Uterus (tissue), 2 donors: Measurements from ENCODE around the gene KRT82.

ENCODE experiments used
- POLR2A ChIP-seq, 2 donors: fragments of 450-650 bp; IDR thresholded peaks; one replicate each; pipeline ENCODE4 v1.6.1; 2016; ENCODE audit warnings: antibody characterized with exemption in 2 of 2, mild to moderate bottlenecking in 1 of 2, moderate library complexity in 1 of 2
- TF ChIP-seq, protein P1 (sequence below), 4 experiments: fragments of 200-600 bp in 2 of 4; fragments of 450-650 bp in 2 of 4; sonication (generic) in 2 of 4; IDR thresholded peaks; one replicate each; pipeline ENCODE4 v1.5.1; 2016 to 2019; ENCODE audit warnings: antibody characterized with exemption in 4 of 4, mild to moderate bottlenecking in 2 of 4, moderate library complexity in 1 of 4

DNA sequence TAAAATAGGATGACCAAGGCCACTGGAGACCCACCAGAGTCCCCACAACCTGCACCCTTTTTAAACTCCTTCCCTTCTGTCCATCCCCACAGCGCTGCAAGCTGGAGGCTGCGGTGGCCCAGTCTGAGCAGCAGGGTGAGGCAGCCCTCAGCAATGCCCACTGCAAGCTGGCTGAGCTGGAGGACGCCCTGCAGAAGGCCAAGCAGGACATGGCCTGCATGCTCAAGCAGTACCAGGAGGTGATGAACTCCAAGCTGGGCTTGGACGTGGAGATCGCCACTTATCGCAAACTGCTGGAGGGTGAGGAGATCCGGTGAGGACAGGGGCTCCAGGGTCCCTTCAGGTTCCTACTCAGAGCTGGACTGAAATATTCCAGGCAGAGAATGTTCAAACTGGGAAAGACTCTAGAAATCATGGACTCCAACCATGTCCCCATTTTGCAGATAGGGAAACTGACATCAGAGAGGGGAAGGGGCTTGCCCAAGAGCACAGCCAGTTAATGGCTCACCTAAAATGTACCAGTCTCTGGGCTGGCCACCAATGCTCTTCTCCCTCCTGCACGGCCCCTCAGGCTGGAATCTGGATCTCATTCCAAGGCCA is 56.0 kb downstream of the KRT82 start:
- TF ChIP-seq, protein P1, sequence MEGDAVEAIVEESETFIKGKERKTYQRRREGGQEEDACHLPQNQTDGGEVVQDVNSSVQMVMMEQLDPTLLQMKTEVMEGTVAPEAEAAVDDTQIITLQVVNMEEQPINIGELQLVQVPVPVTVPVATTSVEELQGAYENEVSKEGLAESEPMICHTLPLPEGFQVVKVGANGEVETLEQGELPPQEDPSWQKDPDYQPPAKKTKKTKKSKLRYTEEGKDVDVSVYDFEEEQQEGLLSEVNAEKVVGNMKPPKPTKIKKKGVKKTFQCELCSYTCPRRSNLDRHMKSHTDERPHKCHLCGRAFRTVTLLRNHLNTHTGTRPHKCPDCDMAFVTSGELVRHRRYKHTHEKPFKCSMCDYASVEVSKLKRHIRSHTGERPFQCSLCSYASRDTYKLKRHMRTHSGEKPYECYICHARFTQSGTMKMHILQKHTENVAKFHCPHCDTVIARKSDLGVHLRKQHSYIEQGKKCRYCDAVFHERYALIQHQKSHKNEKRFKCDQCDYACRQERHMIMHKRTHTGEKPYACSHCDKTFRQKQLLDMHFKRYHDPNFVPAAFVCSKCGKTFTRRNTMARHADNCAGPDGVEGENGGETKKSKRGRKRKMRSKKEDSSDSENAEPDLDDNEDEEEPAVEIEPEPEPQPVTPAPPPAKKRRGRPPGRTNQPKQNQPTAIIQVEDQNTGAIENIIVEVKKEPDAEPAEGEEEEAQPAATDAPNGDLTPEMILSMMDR (IDR thresholded peaks at IDR 0.05), result no peak
- TF ChIP-seq POLR2A (IDR thresholded peaks at IDR 0.05), result no peak
